ENCODE results near the gene IL1RAPL2.
"Not testable (repeated sequence)": the region's sequence is repeated elsewhere in the genome, so short reads cannot be mapped to it uniquely, and the experiment has no call there.

IL1RAPL2 gene

GRCh38 chrX:105038672-105039328 lies 472.8 kb downstream of the IL1RAPL2 start:
- DNase-seq: no peak

GRCh38 chrX:105050921-105051320 lies 484.9 kb downstream of the IL1RAPL2 start:
- DNase-seq: no peak

GRCh38 chrX:105051364-105051763 lies 485.4 kb downstream of the IL1RAPL2 start:
- no peak for DNase-seq

GRCh38 chrX:105052926-105053325 lies 486.9 kb downstream of the IL1RAPL2 start:
- no peak for DNase-seq

GRCh38 chrX:105063743-105064142 lies 497.7 kb downstream of the IL1RAPL2 start:
- DNase-seq: no peak

GRCh38 chrX:105098201-105098600 lies 532.2 kb downstream of the IL1RAPL2 start:
- DNase-seq: no peak

- no peak for DNase-seq
Measured at GRCh38 chrX:105098812-105099211, 532.8 kb downstream of the IL1RAPL2 start.

GRCh38 chrX:105101378-105101777 lies 535.4 kb downstream of the IL1RAPL2 start:
- no peak for DNase-seq

- DNase-seq: no peak
Measured at GRCh38 chrX:105109936-105110335, 543.9 kb downstream of the IL1RAPL2 start.

- DNase-seq: no peak
Measured at GRCh38 chrX:105114554-105115130, 548.6 kb downstream of the IL1RAPL2 start.

GRCh38 chrX:105115596-105116320 lies 549.8 kb downstream of the IL1RAPL2 start:
- not testable (repeated sequence) for DNase-seq

GRCh38 chrX:105116486-105116885 lies 550.5 kb downstream of the IL1RAPL2 start:
- no peak for DNase-seq

GRCh38 chrX:105117621-105118020 lies 551.6 kb downstream of the IL1RAPL2 start:
- DNase-seq: no peak

- DNase-seq: no peak
Measured at GRCh38 chrX:105120463-105120862, 554.5 kb downstream of the IL1RAPL2 start.

- no peak for DNase-seq
Measured at GRCh38 chrX:105121186-105121585, 555.2 kb downstream of the IL1RAPL2 start.

- DNase-seq: no peak
Measured at GRCh38 chrX:105126201-105126600, 560.2 kb downstream of the IL1RAPL2 start.

- DNase-seq: no peak
Measured at GRCh38 chrX:105134273-105134672, 568.3 kb downstream of the IL1RAPL2 start.

GRCh38 chrX:105136786-105137185 lies 570.8 kb downstream of the IL1RAPL2 start:
- no peak for DNase-seq

GRCh38 chrX:105150036-105150435 lies 584.0 kb downstream of the IL1RAPL2 start:
- DNase-seq: no peak

- DNase-seq: no peak
Measured at GRCh38 chrX:105150557-105150956, 584.6 kb downstream of the IL1RAPL2 start.

GRCh38 chrX:105167233-105167632 lies 601.2 kb downstream of the IL1RAPL2 start:
- DNase-seq: no peak

- no peak for DNase-seq
Measured at GRCh38 chrX:105168577-105168976, 602.6 kb downstream of the IL1RAPL2 start.

- no peak for DNase-seq
Measured at GRCh38 chrX:105173071-105173470, 607.1 kb downstream of the IL1RAPL2 start.

GRCh38 chrX:105179644-105180043 lies 613.6 kb downstream of the IL1RAPL2 start:
- DNase-seq: no peak
